Effector memory CD4-positive, alpha-beta T cell (primary cell): ENCODE data around the gene BAIAP2L2.
"Not testable (repeated sequence)": the region's sequence is repeated elsewhere in the genome, so short reads cannot be mapped to it uniquely, and the experiment has no call there.

ENCODE experiments used
- DNase-seq, 3 donors: peaks; one replicate each; pipeline ENCODE4 v3.0.0-alpha.2; 2020
- H3K27ac ChIP-seq: 2 replicates; pipeline ENCODE4 v1.7.0; 2013; ENCODE audit warnings: mild to moderate bottlenecking, low read length, moderate library complexity; ENCODE audit not compliant: insufficient read depth, poor library complexity, severe bottlenecking
- H3K27me3 ChIP-seq: replicated peaks from 2 replicates; pipeline ENCODE4 v1.7.0; 2013; ENCODE audit warnings: mild to moderate bottlenecking, low read length; ENCODE audit not compliant: insufficient read depth, control insufficient read depth, poor library complexity, severe bottlenecking
- H3K36me3 ChIP-seq: 2 replicates; pipeline ENCODE4 v1.7.0; 2013; ENCODE audit warnings: mild to moderate bottlenecking, low read length, moderate library complexity; ENCODE audit not compliant: control insufficient read depth, insufficient read depth
- H3K4me1 ChIP-seq: 2 replicates; pipeline ENCODE4 v1.7.0; 2013; ENCODE audit warnings: low read length, mild to moderate bottlenecking; ENCODE audit not compliant: control insufficient read depth, insufficient read depth, poor library complexity, severe bottlenecking
- H3K4me3 ChIP-seq: 2 replicates; pipeline ENCODE4 v1.7.0; 2013; ENCODE audit warnings: low read length, low read depth, mild to moderate bottlenecking; ENCODE audit not compliant: insufficient read depth, poor library complexity, severe bottlenecking
- H3K9me3 ChIP-seq: 2 replicates; pipeline ENCODE4 v1.7.0; 2013; ENCODE audit warnings: mild to moderate bottlenecking, low read length, moderate library complexity; ENCODE audit not compliant: control insufficient read depth

Gene BAIAP2L2

DNA sequence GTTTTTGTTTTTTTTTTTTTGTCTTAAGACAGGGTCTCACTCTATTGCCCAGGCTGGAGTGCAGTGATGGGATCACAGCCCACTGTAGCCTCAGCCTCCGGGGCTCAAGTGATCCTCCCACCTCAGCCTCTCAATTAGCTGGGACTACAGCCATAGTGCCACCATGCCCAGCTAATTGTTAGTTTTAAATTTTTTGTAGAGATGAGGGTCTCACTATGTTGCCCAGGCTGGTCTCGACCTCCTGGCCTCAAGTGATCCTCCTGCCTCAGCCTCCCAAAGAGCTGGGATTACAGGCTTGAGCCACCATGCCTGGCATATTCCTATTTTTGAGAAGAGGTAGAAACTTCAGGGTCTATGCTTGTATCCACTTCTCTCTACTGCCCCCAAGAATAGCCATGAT is 8.3 kb upstream of the BAIAP2L2 start:
- not testable (repeated sequence) for H3K9me3 ChIP-seq, H3K27me3 ChIP-seq, H3K36me3 ChIP-seq, H3K4me1 ChIP-seq, H3K27ac ChIP-seq, DNase-seq, H3K4me3 ChIP-seq

DNA sequence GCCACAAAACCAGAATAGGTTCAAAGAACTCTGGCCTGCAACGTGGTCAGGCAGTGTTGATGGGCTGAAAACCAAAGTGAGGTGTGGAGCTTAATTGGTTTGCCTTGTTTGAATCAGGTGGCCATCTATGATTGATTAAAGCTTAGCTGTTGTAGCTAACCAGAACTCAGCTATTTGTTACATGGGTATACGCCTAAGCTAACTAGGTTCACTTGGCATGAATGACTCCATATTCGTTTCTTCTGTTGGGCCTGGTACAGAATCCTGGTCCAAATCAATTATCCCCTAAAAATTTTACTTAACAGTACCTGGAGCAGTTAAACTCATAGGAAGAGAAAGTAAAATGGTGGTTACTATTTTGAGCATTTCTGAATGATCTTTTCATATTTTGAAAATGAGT is 7.7 kb upstream of the BAIAP2L2 start:
- H3K27ac ChIP-seq, result no peak overlapping the region
- H3K9me3 ChIP-seq, result no peaks in the 10 kb centered on the region

DNA sequence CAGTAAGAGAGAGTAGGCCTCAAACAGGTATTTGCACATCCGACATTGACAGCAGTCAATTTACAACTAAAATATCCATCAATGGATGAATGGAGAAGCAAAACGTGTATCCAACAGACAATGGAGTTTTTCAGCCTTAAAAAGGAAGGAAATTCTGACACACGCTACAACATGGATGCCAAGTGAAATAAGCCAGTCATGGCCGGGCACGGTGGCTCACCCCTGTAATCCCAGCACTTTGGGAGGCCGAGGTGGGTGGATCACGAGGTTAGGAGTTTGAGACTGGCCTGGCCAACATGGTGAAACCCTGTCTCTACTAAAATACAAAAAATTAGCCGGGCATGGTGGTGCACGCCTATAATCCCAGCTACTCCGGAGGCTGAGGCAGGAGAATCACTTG is 7.1 kb upstream of the BAIAP2L2 start:
- H3K27me3 ChIP-seq, H3K27ac ChIP-seq, DNase-seq, H3K4me1 ChIP-seq, H3K36me3 ChIP-seq, H3K4me3 ChIP-seq, H3K9me3 ChIP-seq: not testable (repeated sequence)

More for the DNA sequence above, 7.7 kb upstream of the BAIAP2L2 start:
- Histone ChIP-seq H3K4me1 (peaks cover 4% of the 10 kb centered on the region), H3K36me3 (peaks cover 6% of the 10 kb centered on the region), H3K4me3 (no peak overlapping the region), H3K27me3 (no peaks in the 10 kb centered on the region)
- DNase-seq, result no peak

DNA sequence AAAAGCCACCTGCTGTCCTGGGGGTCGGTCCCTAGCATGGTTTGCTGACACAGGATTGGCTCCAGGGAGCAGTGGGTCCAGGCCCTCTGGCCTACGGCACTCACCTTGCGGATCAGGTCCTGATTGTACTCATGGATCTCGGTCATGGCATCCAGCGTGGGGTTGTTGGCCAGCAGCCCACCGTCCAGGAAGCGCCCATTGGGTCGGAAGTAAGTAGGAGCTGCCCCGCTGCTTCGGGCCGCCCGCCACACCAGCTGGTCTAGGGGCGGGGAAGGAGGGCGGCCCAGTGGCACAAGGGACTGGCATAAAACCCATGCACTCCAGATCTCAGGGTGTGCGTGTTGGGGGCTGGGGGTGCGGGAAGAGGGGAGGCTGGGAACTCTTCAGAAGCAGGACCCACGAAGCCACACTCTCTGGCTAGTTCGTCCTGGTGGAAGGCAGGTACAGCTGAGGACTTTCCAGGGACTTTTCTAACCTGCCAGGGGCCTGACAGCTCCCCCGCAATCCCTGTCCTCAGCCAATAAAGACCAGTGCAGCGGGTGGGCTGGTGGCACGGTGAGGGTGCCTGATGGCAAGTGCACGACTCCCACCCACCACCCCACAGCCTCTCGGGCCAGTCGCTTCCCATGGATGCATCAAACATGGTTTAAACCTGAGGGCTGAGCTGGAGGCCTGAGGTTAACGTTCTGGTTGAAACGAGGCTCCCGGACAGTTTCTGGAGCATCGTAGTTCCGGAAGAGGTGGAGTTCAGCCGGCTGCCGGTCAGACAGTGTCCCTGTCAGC is 5.1 kb upstream of the BAIAP2L2 start:
- Histone ChIP-seq H3K27me3 (no peaks in the 10 kb centered on the region), H3K4me1 (peaks cover 4% of the 10 kb centered on the region), H3K27ac (no peak overlapping the region), H3K9me3 (no peaks in the 10 kb centered on the region), H3K36me3 (peaks cover 7% of the 10 kb centered on the region), H3K4me3 (no peak overlapping the region)
- no peak for DNase-seq

DNA sequence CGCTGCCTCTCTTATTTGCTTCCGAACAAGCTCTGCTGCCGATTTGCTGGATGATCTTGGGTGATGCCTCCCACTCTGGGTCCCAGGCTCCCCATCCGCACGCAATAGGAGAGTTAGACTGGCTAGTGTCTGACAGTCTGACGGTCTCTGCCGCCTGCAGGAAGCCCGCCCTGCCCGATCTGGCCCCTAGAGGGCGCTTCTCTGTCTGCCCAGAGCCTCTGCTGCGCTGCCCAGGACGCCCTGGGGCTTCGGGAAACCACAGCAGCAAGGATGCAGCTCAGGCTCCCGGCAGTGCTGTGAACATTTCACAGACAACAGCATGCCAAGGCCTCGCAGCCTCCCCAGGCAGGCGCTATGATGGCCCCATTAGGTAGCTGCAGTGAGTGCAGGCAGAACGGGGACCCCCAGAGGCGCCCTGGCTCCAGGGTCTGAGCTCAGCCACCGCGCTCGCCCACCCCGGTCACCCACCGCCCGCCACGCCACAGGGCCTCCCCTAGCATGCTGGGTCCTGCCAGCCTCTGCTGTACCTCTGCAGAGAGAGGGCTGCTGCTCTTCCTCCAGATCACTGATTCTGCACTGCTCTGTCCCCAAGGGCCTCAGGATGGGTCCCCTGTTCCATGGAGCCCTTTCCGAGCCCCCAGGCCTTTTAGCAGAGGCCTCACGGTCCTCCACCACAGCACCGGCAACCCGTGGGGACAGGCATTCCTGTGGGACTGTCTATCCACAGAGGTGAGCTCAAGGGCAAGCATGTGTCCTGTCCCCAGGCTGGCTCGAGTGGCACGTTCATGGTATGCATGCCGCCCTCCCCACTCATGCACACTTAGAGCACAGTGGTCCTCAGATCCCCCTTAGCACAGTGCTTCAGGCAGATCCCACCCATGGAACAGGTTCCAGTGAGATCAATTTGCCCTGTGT is 4.3 kb upstream of the BAIAP2L2 start:
- Histone ChIP-seq H3K4me1 (peaks cover 4% of the 10 kb centered on the region), H3K9me3 (no peaks in the 10 kb centered on the region), H3K4me3 (no peak overlapping the region), H3K27ac (no peak overlapping the region), H3K27me3 (no peaks in the 10 kb centered on the region), H3K36me3 (peaks cover 7% of the 10 kb centered on the region)
- peak; percentile 44 to 58 (median 44) for DNase-seq

DNA sequence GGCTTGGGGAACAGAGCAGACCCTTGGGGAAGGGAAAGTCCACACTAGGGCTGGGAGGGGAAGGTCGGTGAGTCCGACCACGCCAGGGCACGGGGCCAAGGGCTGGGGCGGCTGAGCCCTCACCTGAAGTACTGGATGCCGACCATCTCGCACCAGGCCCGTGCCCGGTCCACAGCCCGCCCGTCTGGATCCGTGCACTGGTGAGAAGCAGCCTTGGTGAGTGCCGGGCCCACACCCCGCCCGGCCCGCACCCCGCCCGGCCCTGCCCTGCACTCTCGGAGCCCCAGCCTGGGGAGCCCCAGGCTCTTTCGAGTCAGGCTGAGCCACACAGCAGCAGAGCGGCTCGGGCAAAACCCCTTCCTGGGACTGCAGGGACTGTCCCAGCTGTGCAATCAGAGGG is 1.9 kb upstream of the BAIAP2L2 start:
- Histone ChIP-seq H3K4me1 (peaks cover 4% of the 10 kb centered on the region), H3K4me3 (no peak overlapping the region), H3K36me3 (peaks cover 7% of the 10 kb centered on the region), H3K27me3 (no peaks in the 10 kb centered on the region), H3K9me3 (no peaks in the 10 kb centered on the region), H3K27ac (no peak overlapping the region)
- no peak for DNase-seq

DNA sequence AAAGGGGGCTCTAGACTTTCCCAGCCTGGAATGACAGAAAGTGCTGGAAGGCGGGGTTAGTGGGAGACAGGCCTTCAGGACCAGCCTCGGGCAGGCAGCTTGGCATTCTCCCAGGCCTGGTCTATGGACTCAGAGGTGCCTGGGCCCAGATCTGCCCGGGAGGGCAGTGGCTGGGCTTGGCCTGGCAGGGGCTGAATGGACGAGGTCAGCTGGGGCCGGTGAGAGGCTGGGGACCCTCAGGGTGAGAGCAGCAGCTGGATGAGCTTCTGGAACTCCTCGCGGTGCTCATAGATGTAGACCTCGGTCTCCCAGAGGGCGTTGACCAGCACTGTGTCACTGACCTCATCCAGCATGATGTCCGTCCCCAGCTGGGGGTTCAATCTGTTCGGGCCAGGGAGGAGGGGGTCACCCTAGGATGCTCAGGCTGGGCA is 1.5 kb upstream of the BAIAP2L2 start:
- Histone ChIP-seq H3K9me3 (no peaks in the 10 kb centered on the region), H3K4me1 (peaks cover 4% of the 10 kb centered on the region), H3K27me3 (no peaks in the 10 kb centered on the region), H3K36me3 (peaks cover 7% of the 10 kb centered on the region), H3K4me3 (no peak overlapping the region), H3K27ac (no peak overlapping the region)
- no peak for DNase-seq

DNA sequence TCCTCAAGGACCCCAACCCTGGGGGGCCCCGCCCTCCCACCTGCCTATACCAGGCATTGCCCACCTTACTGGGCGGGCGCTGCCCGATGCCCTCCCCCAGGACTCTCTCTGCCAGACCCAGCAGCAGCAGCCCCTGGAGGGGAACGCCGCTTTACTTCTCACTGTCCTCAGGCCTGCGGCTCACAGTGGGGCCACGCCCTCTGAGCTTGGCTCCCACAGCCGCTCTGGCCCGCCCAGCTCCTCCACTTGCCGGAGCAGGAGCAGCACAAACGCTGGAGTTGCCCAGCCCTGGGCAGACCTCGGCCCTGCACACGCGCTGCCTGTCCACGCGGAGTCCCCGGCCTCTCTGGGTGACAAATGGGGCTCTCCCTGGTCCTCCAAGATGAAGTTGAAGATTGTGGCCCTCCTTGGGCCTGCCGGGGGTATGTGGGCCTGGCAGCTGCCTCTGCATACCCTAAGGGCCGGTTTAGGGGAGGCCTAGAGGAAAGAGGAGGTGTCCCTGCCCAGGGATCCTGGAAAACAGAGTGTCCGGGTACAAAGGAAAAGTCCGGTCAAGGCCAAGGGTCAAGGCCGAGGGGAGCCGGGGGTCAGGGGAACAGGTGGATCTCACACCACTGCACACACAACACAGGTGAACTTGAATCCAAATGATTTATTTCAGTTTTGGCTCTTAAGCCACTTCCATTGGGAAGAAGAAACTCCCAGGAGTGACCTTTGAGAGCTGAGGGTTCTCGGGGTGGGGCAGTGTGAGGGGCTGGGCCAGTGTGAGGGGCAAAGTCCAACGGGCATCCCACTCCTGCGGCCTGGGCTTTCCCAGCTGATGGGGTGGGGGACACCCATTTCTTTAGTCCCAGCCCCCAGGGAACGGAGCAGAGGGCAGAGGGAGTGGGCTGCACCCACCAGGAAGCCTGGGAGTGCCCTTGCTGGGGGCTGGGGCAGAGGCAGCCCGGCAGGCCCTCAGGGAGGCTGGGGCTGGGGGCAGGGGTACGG is 674 bp upstream of the BAIAP2L2 start:
- Histone ChIP-seq H3K4me3 (no peak overlapping the region), H3K27ac (no peak overlapping the region), H3K9me3 (no peaks in the 10 kb centered on the region), H3K4me1 (peaks cover 4% of the 10 kb centered on the region), H3K27me3 (no peaks in the 10 kb centered on the region), H3K36me3 (peaks cover 7% of the 10 kb centered on the region)
- no peak for DNase-seq

DNA sequence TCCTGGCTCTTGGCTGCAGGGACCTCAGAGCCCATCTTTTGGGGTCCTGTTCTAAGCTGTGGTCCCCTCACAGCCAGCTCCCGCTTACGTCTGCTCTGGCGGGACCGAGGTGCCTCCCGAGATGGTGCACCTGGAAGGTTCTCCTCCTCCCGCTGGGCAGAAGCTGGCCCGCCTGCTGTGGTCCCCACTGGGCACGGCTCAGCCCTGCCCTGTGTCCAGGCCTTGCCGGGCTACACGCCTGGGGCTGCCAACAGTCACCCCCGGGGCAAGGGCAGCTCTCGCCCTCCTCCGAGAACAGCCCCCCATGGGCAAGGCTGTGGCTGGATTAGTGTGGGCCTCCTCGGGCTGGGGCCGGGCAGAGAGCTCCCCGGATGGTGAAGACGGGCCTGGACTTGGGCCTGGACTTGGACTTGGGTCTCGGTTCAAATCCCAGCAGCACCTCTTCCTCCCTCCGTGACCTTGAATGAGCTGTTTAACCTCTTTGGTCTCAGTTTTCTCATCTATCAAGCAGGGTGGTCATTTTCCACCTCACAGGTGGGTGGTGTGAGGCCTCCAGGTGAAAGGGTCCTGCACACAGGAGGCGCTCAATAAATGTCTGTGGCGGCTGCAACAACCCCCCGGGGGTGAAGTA is 998 bp downstream of the BAIAP2L2 start:
- Histone ChIP-seq H3K4me3 (no peak overlapping the region), H3K27me3 (no peaks in the 10 kb centered on the region), H3K36me3 (peaks cover 7% of the 10 kb centered on the region), H3K4me1 (peaks cover under 1% of the 10 kb centered on the region), H3K27ac (no peak overlapping the region), H3K9me3 (no peaks in the 10 kb centered on the region)
- DNase-seq, result peak in 1 of 3 donors; percentile 8
